Activated CD4-positive, alpha-beta T cell treated with anti-CD3 and anti-CD28 coated beads, Interleukin-2, amount 50 U/mL, for 4 hours (primary cell): ENCODE results near the gene ITGB6.
"Not testable (repeated sequence)": the region's sequence is repeated elsewhere in the genome, so short reads cannot be mapped to it uniquely, and the experiment has no call there.

ENCODE experiments used
- DNase-seq, 2 experiments: peaks; one replicate each; pipeline ENCODE4 v3.0.0-alpha.2; 2020

ITGB6 gene

DNA sequence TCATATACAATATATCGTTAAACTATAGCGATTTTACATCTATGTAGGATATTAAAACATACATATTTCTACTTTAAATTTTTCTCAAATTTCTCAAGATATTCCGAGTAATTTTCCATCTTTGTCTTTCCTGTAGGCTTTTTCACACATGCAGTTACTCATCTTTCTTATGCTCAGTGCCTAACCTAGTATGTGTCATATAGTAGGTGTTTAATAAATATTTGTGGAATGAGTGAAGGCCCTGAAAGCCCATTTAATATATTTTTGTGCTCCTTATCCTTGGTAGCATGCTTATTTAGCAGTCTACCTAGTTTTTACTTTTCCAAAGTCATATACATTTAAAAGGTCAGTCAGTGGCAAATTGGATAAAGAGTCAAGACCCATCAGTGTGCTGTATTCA lies 67.3 kb downstream of the ITGB6 start:
- no peak for DNase-seq

DNA sequence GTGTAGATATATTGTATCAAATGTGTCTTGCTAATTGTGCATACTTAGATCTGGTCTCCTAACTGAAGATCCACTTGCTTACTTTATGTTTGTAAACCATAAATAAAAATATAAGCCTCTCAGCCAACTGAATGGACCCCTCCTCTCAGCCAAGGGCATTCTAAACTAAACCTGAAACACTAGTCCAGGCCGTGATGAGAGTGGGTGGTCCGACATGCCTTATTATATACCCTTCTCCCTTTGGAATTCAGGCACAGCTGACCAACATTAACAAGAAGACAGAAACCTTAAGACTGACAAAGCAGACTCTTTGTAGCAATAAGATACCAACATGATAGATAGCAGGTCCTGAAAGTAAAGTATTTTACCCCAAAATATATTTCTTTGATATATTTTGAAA lies 73.3 kb downstream of the ITGB6 start:
- no peak for DNase-seq

DNA sequence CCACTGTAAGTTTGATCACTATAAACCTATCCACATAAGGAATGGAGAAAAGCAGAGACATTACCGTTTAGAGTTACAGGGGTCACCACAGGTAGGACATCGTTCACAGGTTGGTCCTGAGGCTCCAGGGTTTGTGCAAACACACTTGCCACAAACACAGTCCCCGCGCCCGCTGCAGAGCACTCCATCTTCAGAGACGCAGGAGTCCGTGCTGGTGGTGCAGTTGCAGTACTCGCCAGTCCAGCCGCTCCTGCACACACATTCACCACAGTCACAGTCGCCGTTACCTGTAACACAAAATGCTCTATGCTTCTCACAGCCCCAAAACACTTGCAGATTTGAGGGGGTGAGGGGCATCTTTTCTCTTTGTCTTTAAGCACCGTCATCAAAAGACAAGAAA lies 73.8 kb downstream of the ITGB6 start:
- DNase-seq = no peak

DNA sequence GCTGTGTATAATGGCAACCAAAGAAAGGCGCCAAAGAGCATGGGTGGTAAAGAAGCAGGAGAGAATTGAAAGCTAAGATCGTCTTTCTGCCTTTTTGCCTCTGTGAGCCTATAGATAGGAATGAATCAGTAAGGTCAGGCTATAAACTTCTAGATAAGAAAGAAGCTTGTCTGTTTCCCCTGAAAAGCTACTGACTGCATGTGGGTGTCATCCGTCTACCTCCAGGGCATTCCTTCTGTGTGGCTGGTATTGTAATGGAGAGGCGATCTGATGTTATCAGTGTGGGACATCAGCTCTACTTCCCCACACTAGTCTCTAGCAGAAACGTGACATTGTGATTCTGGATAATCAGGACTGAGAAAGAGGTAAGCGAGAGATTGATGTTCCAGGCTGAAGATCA lies 74.2 kb downstream of the ITGB6 start:
- DNase-seq = no peak

DNA sequence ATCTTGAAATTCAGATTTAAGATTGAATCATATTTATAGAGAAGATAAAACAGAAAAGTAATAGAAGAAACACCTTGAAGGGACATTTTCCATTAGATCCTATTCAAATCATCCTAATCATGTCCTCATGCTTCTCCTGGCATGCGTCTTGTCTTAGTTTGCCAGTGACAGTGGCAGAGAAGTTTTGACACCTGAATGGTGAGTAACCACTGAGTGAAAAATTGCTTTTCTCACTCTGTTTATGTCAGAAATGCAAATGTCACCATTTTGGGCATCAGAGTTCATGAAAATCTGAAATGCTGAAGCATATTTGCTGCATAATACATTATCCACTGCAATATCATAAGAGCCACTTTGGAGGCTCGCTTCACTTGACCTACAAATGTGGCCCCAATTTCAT lies 74.7 kb downstream of the ITGB6 start:
- no peak for DNase-seq

DNA sequence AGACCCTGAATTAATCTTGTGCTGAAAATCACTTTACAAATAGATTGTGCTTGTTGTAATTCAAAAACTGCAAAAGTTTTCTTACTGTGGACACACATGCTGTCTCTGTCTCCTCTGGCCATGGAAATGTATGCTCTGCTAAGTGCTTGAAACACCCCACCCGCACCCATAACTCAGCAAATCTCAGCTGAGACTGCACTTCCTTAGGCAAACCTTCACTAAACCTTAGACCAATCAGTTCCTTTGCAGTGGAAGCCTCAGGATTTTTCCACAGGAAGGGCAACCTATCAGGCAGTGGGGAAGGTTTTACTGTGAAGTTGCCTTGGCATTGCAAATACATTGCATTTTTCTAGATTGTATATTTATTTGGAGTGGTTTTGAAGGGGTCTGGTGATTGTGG lies 75.5 kb downstream of the ITGB6 start:
- no peak for DNase-seq

DNA sequence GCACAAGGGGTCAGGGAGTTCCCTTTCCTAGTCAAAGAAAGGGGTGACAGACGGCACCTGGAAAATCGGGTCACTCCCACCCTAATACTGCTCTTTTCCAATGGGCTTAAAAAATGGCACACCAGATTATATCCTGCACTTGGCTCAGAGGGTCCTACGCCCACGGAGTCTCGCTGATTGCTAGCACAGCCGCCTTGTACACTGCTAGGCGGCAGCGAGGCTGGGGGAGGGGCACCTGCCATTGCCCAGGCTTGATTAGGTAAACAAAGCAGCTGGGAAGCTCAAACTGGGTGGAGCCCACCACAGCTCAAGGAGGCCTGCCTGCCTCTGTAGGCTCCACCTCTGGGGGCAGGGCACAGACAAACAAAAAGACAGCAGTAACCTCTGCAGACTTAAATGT lies 85.4 kb downstream of the ITGB6 start:
- DNase-seq = not testable (repeated sequence)

DNA sequence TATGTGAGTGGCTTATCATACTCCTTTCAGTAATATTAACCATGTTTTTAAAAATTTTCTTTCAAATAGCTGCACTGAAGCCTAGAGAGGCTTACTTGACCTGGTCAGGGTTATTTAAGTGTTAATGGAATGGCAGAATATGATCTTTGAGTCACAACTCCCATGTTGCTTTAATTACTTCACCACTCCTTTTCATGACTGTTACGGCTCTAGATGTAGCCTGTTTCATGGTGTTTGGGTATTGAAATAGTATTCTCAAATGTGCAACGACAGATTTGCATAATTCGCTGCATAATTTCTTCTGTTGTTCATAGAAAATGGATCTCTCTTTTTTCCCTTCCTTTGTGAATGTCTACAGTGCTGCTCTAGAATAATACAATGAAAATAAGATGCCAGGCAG lies 86.1 kb downstream of the ITGB6 start:
- no peak for DNase-seq

DNA sequence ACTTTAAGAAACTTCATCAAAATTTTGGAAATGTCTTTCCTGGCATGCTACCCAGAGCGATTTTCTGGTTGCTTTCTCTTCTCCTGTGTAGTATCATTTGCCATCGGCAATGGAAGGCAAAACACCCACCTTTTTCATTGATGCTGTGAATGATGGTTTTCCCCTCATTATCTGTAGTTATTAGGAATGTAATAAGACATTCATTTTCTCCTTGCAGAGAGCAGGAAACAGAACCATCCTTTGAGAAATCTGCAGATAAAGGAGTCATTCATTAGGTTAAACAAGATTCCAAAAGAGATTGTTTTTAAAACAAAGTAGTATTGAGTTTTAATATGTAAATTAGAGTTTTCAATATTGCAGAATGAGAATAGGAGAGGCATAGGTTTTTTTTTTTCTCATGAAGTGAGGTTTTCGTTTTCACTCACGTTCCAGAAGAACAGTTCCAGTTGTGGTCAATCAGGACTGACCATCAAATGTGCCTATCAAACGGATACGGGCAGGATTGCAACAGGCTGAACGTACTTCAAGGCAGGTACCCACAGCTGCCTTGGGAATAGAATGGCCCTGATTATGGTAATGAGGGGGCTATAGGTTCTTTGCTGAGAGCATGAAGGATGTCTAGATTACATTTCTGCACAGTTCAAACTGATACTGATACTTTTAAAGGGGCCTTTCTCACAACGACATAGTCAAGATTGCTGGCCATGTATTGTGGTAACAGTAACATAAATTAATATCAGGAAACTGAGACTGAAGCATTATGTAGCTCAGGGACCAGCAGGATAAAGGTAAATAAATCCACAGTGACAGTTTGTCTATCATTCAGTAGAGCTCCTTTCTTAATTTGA lies 87.9 kb downstream of the ITGB6 start:
- no peak for DNase-seq

DNA sequence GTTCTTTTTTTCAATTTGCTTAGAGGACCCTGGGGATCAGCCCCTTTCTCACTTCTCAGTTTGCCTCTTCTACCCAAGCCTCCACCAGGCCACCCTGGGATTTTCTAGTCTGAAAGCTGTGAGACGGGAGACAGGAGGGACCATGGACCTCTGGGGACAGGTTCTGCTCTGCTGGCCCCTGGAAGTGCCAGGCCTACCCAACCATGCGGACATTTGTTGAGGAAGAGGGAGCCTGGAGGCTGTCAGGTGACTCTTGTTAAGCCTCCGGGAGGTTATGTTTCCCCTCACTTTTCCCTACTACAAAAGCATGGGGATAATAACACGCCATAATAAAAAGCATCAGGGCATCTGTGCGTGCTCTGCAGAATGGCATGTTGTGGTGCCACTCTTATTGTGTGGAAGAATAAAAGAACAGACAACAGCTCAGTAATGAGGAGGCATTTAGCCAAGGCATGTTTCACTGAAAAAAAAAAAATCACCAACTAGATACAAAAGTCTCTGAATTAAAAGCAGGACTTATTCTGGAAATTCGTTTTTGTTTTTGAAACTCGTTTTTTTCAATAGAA lies 89.3 kb downstream of the ITGB6 start:
- no peak for DNase-seq

DNA sequence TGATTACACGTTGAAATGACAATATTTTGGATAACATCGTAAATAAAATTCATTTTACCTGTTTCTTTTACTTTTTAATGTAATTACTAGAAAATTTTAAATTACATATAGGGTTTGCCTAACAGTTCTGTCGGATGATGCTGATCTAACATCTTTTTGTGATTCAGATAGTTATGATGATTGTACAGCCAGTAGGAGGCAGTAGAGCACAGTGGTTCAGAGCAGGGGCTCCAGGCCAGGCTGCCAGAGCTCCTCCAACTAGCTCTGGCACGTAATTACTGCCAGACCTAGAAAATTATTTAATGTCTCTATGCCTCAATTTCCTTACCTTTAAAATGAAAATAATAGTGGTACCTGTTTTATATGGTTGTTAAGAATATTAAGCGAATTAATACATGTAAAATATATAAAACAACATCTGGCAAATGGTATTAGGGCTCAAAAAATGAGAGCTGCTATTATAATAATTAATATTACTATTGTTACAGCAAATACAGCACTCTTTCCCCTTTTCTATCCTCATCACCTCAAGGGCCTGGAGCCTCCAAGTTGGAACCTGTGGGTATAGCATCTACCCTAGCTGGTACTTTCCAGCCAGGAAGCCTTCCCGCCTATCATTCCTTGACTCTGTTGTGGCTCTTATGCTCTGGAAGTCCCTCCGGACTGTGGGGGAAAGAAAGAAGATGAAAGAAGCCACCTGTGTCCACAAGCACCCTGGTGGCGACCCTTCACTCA lies 90.0 kb downstream of the ITGB6 start:
- peak; percentile 31 to 41 for DNase-seq

DNA sequence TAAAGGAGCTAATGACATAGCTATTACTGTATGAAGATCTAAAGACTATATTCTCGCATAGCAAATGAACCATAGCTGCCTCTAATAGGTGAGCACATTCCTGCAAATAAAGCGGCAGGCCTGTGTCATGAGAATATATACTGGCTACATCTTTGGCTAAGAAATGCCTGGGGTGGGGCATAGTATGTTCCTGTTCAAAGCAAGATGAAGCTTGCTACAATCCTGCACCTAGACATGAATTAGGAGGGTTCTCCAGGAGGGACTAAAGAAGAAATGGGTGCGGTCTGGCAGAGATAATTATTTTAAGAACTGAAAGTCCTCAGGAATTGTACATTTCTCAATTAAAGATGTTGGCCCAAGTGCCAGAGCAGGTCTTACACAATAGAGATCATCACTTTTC lies 90.8 kb downstream of the ITGB6 start:
- no peak for DNase-seq

DNA sequence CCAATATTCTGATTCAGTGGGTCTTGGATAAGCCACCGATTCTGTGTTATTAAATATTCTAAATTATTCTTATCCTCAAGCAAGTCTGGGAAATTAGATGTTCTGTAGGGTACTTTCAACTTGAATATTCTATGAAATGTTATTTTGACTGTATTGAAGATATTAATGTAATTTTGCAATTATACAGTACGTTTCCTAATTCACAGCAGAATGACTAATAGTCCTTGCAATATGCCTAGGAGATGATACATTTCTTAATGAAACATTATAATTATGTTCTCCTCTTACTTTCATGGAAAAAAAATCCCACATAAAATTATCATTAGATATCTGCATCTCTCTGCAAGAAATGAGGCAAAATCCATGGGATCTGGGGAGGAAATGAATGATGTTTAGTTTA lies 91.4 kb downstream of the ITGB6 start:
- DNase-seq = no peak

DNA sequence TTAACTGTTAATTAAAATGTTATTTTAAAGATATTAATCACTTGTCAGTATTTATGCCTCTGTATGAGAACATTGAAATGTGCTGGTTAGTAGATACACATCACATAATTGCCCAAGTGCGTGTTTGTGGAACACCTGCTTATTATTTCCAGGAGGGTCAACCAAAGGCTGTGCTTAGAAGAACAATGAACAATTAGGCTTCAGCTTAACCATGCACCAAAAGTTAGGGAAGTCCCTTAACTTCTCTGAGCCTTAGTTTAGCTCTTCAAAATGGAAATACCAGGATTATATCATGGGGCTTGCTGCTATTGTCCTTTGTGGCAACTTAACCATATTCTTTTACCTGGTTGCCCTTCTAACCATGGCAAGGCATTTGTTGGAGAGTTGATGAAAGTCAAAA lies 94.7 kb downstream of the ITGB6 start:
- DNase-seq = no peak

DNA sequence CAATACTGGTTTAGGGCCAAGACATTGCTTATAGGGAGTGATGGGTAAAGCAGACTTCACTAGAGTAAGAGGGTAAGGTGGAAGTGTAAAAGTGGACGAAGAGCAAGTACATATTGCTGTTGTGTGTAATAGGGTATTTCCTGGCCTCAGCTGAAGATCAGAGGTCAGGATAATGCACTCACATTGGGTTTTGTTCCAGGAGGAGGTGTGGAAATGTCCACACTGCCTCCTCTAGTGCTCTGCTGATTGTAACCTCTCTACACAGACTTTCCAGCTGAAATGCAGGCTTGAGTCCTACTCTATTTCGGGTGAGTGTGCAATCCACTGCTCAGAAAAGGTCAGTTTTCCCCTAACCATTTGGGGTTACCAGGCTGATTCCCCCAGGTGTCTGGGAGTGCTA lies 96.0 kb downstream of the ITGB6 start:
- no peak for DNase-seq

DNA sequence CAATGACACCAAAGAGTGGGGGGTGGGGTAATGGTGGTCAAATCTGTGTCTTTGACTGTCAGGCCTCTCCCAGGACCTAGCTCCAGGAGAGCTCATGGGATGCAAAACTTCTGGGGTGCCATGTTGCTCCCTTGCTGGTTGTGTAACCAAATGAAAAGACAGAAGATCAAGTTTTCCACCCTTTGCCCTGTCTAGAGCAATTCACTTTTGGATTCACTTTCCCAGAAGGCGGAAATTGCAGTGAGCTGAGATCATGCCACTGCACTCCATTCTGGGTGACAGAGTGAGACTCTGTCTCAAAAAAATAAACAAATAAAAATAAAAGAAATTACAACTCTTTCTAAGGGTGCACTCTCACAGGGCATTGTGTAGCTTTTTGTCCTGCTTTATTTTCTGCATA lies 102.7 kb downstream of the ITGB6 start:
- no peak for DNase-seq

DNA sequence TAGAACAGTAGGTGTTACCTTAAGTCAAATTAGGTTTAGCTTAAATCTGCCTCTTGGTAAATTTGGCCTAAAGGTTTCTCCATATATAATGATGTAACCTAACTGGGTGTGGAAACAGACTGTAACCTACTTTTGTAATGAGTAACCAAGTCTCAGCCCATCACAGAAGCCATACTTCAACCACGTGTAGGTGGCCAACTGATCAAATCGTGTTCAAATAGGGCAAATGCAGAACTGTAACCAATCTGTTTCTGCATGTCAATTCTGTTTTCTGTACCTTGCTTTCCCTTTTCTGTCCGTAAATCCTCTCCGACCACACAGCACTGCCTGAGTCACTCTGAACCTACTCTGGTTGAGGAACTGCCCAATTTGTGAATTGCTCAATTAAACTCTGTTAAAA lies 103.7 kb downstream of the ITGB6 start:
- no peak for DNase-seq

DNA sequence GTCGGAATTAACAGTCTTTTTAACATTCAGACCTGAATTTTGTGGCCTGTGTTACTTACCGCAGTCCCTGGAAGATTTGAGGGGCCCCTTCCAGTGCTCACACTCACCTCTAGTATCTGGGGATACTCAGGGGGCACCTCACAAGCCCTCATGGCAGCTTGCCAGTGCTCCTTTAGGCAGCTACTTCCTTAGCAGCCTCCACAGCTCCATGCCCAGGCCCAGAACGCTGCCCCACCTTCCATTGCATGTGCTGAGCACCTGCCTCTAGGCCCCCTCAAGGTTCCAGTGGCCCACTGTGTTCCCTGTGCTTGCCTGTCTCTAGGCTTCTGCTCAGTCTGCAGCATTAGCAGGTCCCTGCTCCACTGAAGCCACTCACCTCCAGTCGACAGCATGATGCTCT lies 107.6 kb downstream of the ITGB6 start:
- no peak for DNase-seq

DNA sequence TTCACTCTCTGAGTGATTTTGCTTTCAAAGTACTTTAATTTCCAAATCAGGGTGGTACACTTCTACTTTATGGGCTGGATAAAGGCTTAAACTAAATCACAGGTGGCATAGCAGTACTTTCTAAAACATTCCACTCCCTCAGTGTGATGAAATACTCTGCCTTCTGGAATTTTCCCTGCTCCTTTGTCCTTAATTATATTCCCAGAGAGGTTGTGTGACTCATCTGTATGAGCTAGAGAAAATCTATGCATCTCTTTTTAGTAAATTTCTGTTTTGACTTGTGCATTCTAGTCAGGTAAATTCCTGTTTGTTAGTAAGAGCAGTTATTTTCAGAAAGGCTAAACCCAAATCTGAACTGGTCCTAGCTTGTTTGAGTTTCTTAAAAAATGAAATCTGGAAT lies 108.7 kb downstream of the ITGB6 start:
- no peak for DNase-seq

DNA sequence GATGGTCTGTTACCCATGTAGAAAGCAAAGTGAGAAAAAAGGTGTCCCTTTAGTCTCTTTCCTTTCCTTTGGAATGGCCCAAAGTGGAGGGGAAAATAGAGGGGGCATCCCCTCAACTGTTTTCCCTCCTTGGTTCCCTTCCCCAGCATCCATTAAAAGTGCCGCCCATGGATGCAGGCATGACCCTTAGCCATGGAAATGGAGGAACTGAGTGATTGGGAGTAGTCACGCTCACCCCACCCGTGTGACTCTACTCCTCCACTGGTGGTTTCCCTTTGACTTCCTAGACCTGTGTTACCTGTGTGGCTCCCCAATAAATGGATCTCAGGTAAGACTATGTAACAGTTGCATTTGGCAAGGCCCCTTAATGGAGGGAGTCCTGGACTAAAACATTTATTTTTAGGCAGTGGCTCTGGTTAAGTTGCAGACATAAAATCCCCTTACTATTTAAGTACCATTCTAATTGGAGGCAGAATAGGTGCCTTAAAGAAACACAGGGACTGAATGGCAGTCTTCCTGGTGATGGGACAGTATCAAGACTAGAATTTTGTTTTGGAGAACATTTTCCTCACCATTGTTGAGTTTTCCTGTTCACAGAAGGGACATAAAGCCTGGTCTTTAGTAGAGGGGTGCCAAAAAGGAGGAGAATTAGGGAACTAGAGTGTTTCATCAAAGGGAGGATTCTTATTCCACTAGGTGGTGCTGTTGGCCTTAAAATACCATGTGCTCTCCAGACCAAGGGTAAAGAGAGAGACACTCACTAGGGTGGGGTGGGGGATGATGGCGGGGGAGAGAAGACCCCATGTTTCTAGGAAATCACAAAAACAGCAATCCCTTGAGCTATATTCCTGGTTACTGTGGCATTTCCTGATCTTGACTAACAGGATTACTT lies 112.0 kb downstream of the ITGB6 start:
- DNase-seq = no peak

DNA sequence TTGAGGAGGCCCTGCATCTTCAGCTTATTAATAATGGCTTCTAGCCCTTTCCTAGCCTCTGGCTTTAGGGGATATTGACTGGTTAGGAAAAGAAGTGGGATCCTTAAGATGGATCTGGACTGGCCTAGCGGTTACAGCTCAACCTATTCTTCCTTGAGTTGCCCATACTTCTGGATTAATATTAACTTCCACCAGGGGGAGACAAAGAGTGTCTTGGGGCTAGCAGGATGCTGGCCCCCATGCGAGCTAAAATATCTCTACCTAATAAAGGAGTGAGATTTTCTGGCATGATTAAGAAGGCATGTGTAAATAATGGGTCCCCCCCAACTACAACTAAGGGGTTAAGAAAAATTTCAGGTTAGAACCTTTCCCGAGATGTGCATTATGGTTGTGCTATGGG lies 114.4 kb downstream of the ITGB6 start:
- no peak for DNase-seq

DNA sequence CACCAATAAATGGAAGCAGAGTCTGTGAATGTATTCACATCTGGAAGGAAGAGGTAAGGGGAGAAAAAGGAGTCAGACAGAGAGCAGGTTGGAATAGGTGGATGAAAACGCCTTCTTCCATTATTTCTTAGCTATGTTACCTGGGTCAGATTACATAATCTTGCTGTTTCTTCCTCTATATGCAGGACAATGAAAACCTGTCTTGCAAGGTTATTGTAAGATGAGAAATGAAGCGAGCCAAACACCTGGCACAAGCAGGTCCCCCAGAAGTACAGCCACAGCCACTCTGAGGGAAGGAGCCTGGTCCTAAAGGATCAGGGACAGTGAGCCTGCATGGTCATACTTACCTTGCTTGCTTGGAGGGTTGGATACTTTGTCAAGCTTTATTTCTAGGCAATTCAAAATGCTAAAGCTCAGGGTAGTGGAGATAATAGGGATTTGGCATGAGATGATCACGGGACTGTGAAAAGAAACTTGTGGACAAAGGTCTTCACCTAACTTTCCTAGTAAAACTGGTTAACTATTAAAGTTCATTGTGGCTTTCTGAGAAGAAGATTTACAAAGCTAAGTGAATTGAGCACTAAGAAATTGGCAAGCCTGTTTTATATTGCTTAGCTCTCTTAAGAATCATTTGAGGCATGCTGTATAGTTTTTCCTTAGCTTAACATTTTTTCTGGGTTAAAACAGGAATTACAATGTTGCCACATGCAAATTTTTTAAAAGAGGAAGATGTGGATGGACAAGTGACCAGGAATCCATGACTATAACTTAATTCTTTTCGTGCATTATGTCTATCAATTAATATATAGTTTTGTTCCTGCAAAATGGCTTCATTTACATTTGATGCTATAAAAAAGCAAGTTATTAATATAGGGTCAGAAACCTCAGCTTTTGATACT lies 121.9 kb downstream of the ITGB6 start:
- no peak for DNase-seq
